B cell (primary cell): ENCODE data around the gene COL5A2.

Experiments
- CTCF ChIP-seq: fragments of 200-600 bp; IDR thresholded peaks from one replicate; pipeline ENCODE4 v1.8.0; 2022; ENCODE audit warnings: antibody characterized with exemption, mild to moderate bottlenecking
- EZH2 ChIP-seq: IDR thresholded peaks from 2 replicates; pipeline ENCODE4 v1.6.1; 2012; ENCODE audit warnings: borderline replicate concordance, low read depth, mild to moderate bottlenecking, moderate library complexity, low read length; ENCODE audit not compliant: insufficient read depth, poor library complexity, severe bottlenecking

- TF ChIP-seq EZH2 (no peak), CTCF (no peak)
Observed at GRCh38 chr2:189124175-189124574, 55.4 kb downstream of the COL5A2 start.
